ENCODE measurements around the gene GAPT. TPM values are rescaled to one million over a fixed set of nuclear protein-coding genes. Genes with fewer than 3 reads are reported as not detected.
"Not testable (repeated sequence)": the region's sequence is repeated elsewhere in the genome, so short reads cannot be mapped to it uniquely, and the experiment has no call there.

Gene GAPT
- total and polyA plus RNA-seq, 12 donors = 0.08 to 1.7 (median 0.26) TPM; not detected in 1

DNA sequence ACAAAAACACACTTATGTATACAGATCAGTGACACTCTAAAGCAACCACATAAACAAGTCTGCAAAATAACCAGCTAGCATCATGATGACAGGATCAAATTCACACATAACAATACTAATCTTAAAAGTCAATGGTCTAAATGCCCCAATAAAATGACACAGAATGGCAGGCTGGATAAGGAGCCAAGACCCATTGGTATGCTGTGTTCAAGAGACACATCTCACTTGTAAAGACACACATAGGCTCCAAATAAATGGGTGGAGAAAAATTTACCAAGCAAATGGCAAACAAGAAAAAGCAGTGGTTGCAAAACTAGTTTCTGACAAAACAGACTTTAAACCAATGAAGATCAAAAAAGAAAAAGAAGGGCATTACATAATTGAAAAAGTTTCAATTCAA is 26.0 kb downstream of the GAPT start:
- DNase-seq (no peak), ATAC-seq (no peak)
- intact Hi-C loops (cut with DNase I) = no loop called here
- H3K27me3 ChIP-seq = no peaks in the 10 kb centered on the region
- TF ChIP-seq, protein P1, sequence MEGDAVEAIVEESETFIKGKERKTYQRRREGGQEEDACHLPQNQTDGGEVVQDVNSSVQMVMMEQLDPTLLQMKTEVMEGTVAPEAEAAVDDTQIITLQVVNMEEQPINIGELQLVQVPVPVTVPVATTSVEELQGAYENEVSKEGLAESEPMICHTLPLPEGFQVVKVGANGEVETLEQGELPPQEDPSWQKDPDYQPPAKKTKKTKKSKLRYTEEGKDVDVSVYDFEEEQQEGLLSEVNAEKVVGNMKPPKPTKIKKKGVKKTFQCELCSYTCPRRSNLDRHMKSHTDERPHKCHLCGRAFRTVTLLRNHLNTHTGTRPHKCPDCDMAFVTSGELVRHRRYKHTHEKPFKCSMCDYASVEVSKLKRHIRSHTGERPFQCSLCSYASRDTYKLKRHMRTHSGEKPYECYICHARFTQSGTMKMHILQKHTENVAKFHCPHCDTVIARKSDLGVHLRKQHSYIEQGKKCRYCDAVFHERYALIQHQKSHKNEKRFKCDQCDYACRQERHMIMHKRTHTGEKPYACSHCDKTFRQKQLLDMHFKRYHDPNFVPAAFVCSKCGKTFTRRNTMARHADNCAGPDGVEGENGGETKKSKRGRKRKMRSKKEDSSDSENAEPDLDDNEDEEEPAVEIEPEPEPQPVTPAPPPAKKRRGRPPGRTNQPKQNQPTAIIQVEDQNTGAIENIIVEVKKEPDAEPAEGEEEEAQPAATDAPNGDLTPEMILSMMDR (IDR thresholded peaks at IDR 0.05) = no peak
- H3K4me1 ChIP-seq = no peaks in the 10 kb centered on the region
- peaks cover 0 to 77% (median 10%) of the 10 kb centered on the region in 11 donors for H3K9me3 ChIP-seq
- H3K4me3 ChIP-seq = no peak overlapping the region
- H3K36me3 ChIP-seq = no peaks in the 10 kb centered on the region
- no peak overlapping the region for H3K27ac ChIP-seq

DNA sequence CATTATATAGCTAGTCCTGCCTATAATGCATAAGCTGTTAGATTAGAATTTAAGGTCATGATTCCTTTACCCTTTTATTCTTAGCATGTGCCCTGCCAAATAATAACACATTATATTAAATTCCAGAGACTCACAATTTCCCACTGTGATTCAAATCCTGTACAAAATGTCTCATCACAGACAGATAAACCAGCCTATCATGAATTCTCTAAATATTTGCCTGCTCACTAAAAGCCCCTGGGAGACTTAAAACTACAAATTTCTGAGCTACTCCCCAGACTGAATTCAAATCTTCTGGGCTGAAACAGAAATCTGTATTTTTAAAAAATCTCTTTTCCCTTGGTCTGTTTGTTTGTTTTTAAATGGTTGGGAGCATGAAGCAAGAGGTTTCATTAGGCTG is 32.7 kb downstream of the GAPT start:
- no peaks in the 10 kb centered on the region for H3K4me1 ChIP-seq
- no peaks in the 10 kb centered on the region for H3K27me3 ChIP-seq
- H3K27ac ChIP-seq = no peak overlapping the region

DNA sequence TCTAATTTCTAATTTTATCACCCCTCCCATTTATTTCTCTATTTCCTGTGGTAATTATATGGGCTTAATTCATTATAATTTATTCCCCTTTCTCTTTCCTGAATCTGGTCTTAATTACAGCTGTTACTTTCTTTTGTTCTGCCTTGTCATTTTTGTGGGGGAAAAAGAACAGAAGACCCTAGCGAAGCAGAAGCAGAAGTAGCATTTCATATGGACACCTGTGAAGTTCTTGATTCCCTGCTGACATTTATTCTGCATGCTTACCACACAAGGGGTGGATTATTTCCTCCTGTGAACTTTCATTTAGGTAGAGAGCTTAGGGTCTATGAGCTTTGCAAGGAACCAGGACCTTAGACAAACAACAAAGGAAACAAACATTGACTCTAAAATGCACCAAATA is 33.3 kb downstream of the GAPT start:
- DNase-seq = no peak
- no peaks in the 10 kb centered on the region for H3K36me3 ChIP-seq
- TF ChIP-seq, protein P1 (IDR thresholded peaks at IDR 0.05) = no peak
- no peak overlapping the region for H3K27ac ChIP-seq
- intact Hi-C loops (cut with DNase I) = no loop called here
- WGBS, 2 donors = 89 to 91% methylated on average over 1 of the region's 1 CpG
- no peak overlapping the region for H3K4me3 ChIP-seq
- no peak for ATAC-seq
- H3K4me1 ChIP-seq = no peaks in the 10 kb centered on the region
- H3K9me3 ChIP-seq = peaks cover 0 to 7% (median 0%) of the 10 kb centered on the region in 11 donors
- no peaks in the 10 kb centered on the region for H3K27me3 ChIP-seq

More for the DNA sequence above, 32.7 kb downstream of the GAPT start:
- Histone ChIP-seq H3K9me3 (peaks cover 0 to 13% (median 0%) of the 10 kb centered on the region in 11 donors), H3K4me3 (no peak overlapping the region), H3K36me3 (no peaks in the 10 kb centered on the region)
- DNase-seq (no peak), ATAC-seq (no peak)
- intact Hi-C loops (cut with DNase I) = no loop called here
- TF ChIP-seq, protein P1 (IDR thresholded peaks at IDR 0.05) = no peak

DNA sequence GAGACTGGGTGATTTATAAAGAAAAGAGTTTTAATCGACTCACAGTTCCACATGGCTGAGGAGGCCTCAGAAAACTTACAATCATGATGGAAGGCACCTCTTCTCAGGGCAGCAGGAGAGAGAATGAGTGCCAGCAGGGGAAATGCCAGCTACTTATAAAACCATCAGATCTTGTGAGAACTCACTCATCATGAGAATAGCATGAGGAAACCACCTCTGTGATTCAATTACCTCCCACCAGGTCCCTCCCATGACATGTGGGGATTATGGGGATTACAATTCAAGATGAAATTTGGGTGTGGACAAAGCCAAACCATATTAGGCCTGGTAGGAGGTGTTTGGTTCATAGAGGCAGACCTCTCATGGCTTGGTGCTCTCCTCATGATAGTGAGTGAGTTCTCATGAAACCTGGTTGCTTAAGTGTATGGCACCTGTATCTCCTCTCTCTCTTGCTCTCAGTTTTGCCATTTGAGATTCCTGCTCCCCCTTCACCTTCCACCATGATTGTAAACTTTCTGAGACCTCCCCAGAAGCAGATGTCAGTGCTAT is 39.8 kb downstream of the GAPT start:
- WGBS, 2 donors = 84 to 88% methylated on average over 1 of the region's 1 CpG
- H3K4me1 ChIP-seq = no peaks in the 10 kb centered on the region

DNA sequence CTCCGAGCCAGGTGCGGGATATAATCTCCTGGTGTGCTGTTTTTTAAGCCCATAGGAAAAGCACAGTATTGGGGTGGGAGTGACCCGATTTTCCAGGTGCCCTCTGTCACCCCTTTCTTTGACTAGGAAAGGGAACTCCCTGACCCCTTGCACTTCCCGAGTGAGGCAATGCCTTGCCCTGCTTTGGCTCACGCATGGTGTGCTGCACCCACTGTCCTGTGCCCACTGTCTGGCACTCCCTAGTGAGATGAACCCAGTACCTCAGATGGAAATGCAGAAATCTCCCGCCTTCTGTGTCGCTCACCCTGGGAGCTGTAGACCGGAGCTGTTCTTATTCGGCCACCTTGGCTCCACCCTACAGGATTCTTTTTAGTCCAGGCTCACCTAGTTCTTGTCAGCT is 50.7 kb downstream of the GAPT start:
- Histone ChIP-seq H3K9me3 (peaks cover 0 to 22% (median 0%) of the 10 kb centered on the region in 11 donors), H3K4me1 (peaks cover 0 to 37% (median 0%) of the 10 kb centered on the region in 9 donors)
- not testable (repeated sequence) for H3K27ac ChIP-seq, H3K36me3 ChIP-seq, ATAC-seq, H3K4me3 ChIP-seq, H3K27me3 ChIP-seq, DNase-seq
- intact Hi-C loops (cut with DNase I) = loop anchor here in 1 of 10 donors (2.0 kb wide), 1 partner anchor 25 kb away; no protein-coding TSS in a partner anchor
- WGBS, 2 donors = 90 to 91% methylated on average over 9 of the region's 9 CpGs

More for the DNA sequence above, 39.8 kb downstream of the GAPT start:
- Histone ChIP-seq H3K9me3 (peaks cover 0 to 20% (median 0%) of the 10 kb centered on the region in 11 donors), H3K36me3 (no peaks in the 10 kb centered on the region), H3K4me3 (no peak overlapping the region), H3K27me3 (no peaks in the 10 kb centered on the region), H3K27ac (no peak overlapping the region)
- TF ChIP-seq, protein P1 (IDR thresholded peaks at IDR 0.05) = no peak
- intact Hi-C loops (cut with DNase I) = no loop called here
- ATAC-seq = no peak
- no peak for DNase-seq
